ENCODE data around the gene RNF113A. TPM values are rescaled to one million over a fixed set of nuclear protein-coding genes. Genes with fewer than 3 reads are reported as not detected.
"Not testable (repeated sequence)": the region's sequence is repeated elsewhere in the genome, so short reads cannot be mapped to it uniquely, and the experiment has no call there.

Gene RNF113A
- total RNA-seq, 1 donor from 2014 or later: 10.9 TPM

DNA sequence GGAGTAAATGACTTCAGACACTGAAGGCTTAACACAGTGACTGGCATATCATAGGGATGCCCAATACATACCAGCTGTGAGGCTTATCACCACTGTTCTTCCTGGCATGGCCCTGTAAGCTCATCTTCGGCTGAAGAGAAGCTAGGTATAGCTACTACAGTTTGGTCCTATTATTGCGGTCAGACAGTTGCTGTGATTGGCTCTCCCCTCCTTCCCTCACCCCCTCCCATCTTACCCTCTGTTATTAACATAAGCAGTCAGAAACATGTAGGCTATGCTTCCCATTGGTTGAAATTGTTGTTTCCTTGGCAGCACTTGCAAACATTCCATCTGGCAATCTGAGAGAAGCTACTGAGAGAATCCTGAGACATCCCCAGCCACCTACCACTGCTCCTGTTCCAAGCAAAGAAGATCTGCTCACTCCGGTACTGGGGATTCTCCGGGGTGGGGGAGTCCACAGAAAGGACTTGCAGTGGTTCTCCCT lies 24.4 kb upstream of the RNF113A start, which contains the start of gene AKAP14:
Gene AKAP14, plus strand, starts transcription at position 51 of the 484 bp plus-strand sequence. CDS start 7,331 bp downstream, outside the sequence.
- peaks cover 3% of the 10 kb centered on the region for H3K4me1 Mint-ChIP-seq
- Histone ChIP-seq H3K4me3 (no peak within 1 kb of the TSS), H3K79me2 (ENCODE audit: low read depth) (no peaks in the 10 kb centered on the region), H3F3A (ENCODE audit: low read depth) (no peaks in the 10 kb centered on the region), H4K20me1 (ENCODE audit: low read depth) (no peaks in the 10 kb centered on the region), H2AFZ (replicated peaks) (no peak within 1 kb of the TSS), H3K4me1 (no peaks in the 10 kb centered on the region), H3K36me3 (no peaks in the 10 kb centered on the region), H3K27me3 (no peaks in the 10 kb centered on the region), H3K27ac (no peak within 1 kb of the TSS), H3K4me2 (no peak within 1 kb of the TSS), H3K9ac (no peak within 1 kb of the TSS), H3K9me3 (ENCODE audit: low read depth) (no peaks in the 10 kb centered on the region)
- no peak for DNase-seq (ENCODE audit: low spot score)
- TF ChIP-seq EZH2 (IDR thresholded peaks at IDR 0.05): no peak
- TF ChIP-seq, protein P1, sequence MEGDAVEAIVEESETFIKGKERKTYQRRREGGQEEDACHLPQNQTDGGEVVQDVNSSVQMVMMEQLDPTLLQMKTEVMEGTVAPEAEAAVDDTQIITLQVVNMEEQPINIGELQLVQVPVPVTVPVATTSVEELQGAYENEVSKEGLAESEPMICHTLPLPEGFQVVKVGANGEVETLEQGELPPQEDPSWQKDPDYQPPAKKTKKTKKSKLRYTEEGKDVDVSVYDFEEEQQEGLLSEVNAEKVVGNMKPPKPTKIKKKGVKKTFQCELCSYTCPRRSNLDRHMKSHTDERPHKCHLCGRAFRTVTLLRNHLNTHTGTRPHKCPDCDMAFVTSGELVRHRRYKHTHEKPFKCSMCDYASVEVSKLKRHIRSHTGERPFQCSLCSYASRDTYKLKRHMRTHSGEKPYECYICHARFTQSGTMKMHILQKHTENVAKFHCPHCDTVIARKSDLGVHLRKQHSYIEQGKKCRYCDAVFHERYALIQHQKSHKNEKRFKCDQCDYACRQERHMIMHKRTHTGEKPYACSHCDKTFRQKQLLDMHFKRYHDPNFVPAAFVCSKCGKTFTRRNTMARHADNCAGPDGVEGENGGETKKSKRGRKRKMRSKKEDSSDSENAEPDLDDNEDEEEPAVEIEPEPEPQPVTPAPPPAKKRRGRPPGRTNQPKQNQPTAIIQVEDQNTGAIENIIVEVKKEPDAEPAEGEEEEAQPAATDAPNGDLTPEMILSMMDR (IDR thresholded peaks at IDR 0.05): no peak
- no peak for TF ChIP-seq EZH2phosphoT487 (IDR thresholded peaks at IDR 0.05)
- H3K27ac Mint-ChIP-seq: no peak within 1 kb of the TSS
- no peaks in the 10 kb centered on the region for H3K36me3 Mint-ChIP-seq
- H3K9me3 Mint-ChIP-seq: peaks cover 11% of the 10 kb centered on the region
- peak within 1 kb of the TSS; percentile 20 for H3K4me3 Mint-ChIP-seq
- peaks cover 4% of the 10 kb centered on the region for H3K27me3 Mint-ChIP-seq (ENCODE audit: insufficient read depth, low read depth)

- H3K36me3 Mint-ChIP-seq; H3K4me1 ChIP-seq; H3K36me3 ChIP-seq; H2AFZ ChIP-seq (replicated peaks); DNase-seq (ENCODE audit: low spot score); H3K9me3 Mint-ChIP-seq; H3K4me1 Mint-ChIP-seq; H3K9me3 ChIP-seq (ENCODE audit: low read depth); H4K20me1 ChIP-seq (ENCODE audit: low read depth); H3K4me3 ChIP-seq; H3K4me3 Mint-ChIP-seq; H3K27ac Mint-ChIP-seq; H3K27me3 ChIP-seq; H3K4me2 ChIP-seq; H3K9ac ChIP-seq; H3F3A ChIP-seq (ENCODE audit: low read depth); H3K79me2 ChIP-seq (ENCODE audit: low read depth); H3K27ac ChIP-seq: not testable (repeated sequence)
- peaks cover 12% of the 10 kb centered on the region for H3K27me3 Mint-ChIP-seq (ENCODE audit: insufficient read depth, low read depth)
Observed at GRCh38 chrX:119891961-119892692, 20.6 kb upstream of the RNF113A start.

DNA sequence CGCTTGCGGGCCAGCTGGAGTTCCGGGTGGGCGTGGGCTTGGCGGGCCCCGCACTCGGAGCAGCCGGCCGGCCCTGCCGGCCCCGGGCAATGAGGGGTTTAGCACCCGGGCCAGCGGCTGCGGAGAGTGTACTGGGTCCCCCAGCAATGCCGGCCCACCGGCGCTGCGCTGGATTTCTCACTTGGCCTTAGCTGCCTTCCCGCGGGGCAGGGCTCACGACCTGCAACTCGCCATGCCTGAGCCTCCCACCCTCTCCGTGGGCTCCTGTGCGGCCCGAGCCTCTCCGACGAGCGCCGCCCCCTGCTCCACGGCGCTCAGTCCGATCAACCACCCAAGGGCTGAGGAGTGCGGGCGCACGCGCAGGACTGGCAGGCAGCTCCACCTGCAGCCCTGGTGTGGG lies 19.1 kb upstream of the RNF113A start:
- not testable (repeated sequence) for H3K4me1 Mint-ChIP-seq; H3K9me3 Mint-ChIP-seq; H3K79me2 ChIP-seq (ENCODE audit: low read depth); H3K4me3 Mint-ChIP-seq; DNase-seq (ENCODE audit: low spot score); H3K4me2 ChIP-seq; H3K9me3 ChIP-seq (ENCODE audit: low read depth); H2AFZ ChIP-seq (replicated peaks); H3F3A ChIP-seq (ENCODE audit: low read depth); H3K9ac ChIP-seq; H3K27ac Mint-ChIP-seq; H3K4me1 ChIP-seq; H3K36me3 ChIP-seq; H4K20me1 ChIP-seq (ENCODE audit: low read depth); H3K4me3 ChIP-seq; H3K27me3 ChIP-seq; H3K36me3 Mint-ChIP-seq; H3K27ac ChIP-seq
- peaks cover 12% of the 10 kb centered on the region for H3K27me3 Mint-ChIP-seq (ENCODE audit: insufficient read depth, low read depth)

DNA sequence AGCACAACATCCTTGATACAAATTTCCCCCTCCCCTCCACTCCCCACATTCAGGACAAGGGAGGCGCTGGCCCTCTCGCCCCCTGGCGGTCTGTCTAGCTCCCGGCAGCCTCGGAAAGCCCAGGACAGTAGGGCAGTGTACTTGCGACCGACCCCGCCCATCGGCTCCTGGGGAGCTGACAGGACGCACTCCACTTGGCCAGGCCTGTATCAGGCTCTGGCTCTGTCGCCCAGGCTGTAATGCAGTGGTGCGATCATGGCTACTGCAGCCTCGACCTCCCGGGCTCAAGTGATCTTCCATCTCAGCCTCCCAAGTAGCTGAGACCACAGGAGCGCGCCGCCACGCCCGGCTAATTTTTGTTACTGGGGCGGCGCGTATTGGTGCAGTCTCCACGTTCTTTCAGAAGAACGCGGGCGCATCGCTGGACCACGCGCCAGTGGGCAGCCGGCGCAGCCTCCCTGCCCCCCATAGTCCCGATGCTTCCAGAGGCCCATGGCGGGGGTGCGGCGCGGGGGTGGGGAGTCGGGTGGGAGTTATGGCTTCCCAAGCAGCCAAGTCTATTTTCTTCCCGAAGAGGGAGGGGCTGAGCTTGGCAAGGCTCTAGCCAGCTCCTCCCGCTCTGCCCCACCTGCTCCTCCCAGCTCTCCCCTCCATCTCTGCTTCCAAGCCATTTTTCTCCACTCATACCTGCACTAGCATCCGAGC lies 16.3 kb upstream of the RNF113A start:
- Histone ChIP-seq H3F3A (ENCODE audit: low read depth) (no peaks in the 10 kb centered on the region), H3K4me3 (peak overlapping the region; percentile 52), H3K9me3 (ENCODE audit: low read depth) (no peaks in the 10 kb centered on the region), H3K4me1 (no peaks in the 10 kb centered on the region), H4K20me1 (ENCODE audit: low read depth) (no peaks in the 10 kb centered on the region), H3K9ac (no peak overlapping the region), H3K4me2 (peak overlapping the region; percentile 74), H3K27me3 (no peaks in the 10 kb centered on the region), H3K36me3 (no peaks in the 10 kb centered on the region), H2AFZ (replicated peaks) (peak overlapping the region; percentile 79), H3K79me2 (ENCODE audit: low read depth) (no peaks in the 10 kb centered on the region), H3K27ac (no peak overlapping the region)
- peak; percentile 83 for DNase-seq (ENCODE audit: low spot score)
- Mint-ChIP-seq H3K27ac (no peak overlapping the region), H3K4me1 (no peaks in the 10 kb centered on the region), H3K27me3 (ENCODE audit: insufficient read depth, low read depth) (peaks cover 10% of the 10 kb centered on the region), H3K36me3 (no peaks in the 10 kb centered on the region), H3K9me3 (peaks cover 12% of the 10 kb centered on the region), H3K4me3 (peak overlapping the region; percentile 78)
- TF ChIP-seq, protein P1 (IDR thresholded peaks at IDR 0.05): peak; percentile 63
- no peak for TF ChIP-seq EZH2 (IDR thresholded peaks at IDR 0.05)
